GM10266 (cell line): Measurements from ENCODE around the gene TAC4.

ENCODE experiments used
- DNase-seq: peaks from one replicate; pipeline ENCODE4 v3.0.0; 2012; ENCODE audit errors: extremely low spot score
- CTCF ChIP-seq: IDR thresholded peaks from 2 replicates; pipeline ENCODE4 v1.5.1; 2012; ENCODE audit warnings: mild to moderate bottlenecking, low read depth; ENCODE audit not compliant: control insufficient read depth, insufficient read depth; ENCODE audit errors: missing control alignments

Gene TAC4

DNA sequence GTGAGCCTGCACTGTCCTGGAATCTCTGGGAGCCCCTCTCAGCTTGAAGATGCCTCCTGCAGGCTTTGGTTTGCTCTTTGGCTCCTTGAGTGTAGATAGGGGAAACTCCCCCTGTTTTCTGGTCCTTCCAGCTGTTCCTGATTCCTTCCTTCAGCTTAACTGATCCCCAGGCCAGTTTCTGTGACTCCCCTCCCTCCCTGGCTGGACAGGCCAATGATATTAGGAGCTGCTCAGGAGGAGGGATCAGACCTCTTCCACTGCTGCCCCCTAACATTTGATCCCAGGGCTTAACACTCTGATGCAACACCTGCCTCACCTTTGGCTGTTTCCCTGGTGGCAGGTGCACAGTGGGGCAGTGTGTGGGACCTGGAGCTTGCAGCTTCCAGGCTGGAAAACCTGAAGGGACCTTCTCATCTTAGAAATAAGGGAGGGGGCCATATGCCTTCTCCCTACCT lies at the start of gene TAC4:
Gene TAC4 (minus strand): TSS at position 51 of the 455 bp plus-strand sequence. CDS start 52 bp downstream, outside the sequence.
- no peak for DNase-seq
- no peak for TF ChIP-seq CTCF

GRCh38 chr17:49896860-49897259 lies 49.0 kb upstream of the TAC4 start:
- TF ChIP-seq CTCF = no peak

DNA sequence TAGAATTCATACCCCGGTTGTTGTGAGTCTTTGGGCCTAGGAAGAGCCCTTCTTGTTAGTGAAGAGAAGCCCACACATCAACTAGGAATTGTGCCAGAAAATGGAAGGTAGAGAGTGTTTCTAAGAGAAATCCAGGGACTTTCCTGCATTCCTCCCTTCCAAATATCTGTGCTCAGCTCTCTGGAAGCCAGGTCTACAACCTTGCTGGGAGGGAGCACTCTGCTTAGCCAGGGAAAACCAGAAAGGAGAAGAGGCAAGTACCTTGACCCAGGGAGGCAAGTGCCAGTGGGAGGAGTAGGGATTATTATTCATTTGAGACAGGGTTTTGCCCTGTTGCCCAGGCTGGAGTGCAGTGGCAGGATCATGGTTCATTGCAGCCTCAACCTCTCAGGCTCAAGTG lies 48.4 kb upstream of the TAC4 start:
- no peak for DNase-seq
- no peak for TF ChIP-seq CTCF

More at GRCh38 chr17:49896860-49897259, 49.0 kb upstream of the TAC4 start:
- DNase-seq = no peak

DNA sequence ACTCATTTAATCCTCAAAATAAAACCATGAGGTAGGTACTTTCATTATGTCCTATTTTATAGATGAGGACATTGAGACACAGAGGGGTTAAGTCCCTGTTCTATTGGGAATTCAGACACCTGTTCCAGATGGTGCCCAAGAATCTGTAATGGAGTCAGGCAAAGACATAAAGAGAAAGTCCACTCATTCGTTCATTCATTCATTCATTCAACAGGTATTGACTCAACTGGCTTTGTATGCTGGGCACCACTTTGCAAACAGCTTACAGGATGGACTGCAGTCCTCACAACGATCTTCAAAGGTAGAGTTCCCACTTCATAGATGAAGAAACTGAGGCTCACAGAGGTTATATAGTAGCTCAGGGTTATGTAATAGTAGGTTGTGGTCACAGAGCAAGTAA lies 47.9 kb upstream of the TAC4 start:
- DNase-seq = no peak
- TF ChIP-seq CTCF = no peak

DNA sequence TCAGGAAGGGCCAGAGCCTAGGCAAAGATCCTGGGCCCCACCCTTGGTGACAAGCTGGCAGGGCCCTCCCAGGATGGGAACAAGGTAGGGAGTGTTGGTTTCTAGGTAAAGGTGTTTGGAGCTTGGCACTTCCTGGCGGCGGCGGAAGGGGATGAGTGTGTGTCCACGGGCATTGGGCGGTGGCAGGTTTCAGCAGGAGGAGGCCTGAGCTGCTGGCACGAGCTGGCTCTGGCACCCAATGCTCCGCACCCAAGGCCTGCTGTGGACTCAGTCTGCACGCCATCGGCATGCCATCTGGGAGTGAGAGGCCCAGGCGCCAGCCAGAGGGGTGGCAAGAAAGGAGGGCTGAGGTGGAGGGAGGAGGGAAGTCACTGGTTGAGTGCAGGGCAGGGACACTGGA lies 46.9 kb upstream of the TAC4 start:
- no peak for TF ChIP-seq CTCF
- DNase-seq = no peak

DNA sequence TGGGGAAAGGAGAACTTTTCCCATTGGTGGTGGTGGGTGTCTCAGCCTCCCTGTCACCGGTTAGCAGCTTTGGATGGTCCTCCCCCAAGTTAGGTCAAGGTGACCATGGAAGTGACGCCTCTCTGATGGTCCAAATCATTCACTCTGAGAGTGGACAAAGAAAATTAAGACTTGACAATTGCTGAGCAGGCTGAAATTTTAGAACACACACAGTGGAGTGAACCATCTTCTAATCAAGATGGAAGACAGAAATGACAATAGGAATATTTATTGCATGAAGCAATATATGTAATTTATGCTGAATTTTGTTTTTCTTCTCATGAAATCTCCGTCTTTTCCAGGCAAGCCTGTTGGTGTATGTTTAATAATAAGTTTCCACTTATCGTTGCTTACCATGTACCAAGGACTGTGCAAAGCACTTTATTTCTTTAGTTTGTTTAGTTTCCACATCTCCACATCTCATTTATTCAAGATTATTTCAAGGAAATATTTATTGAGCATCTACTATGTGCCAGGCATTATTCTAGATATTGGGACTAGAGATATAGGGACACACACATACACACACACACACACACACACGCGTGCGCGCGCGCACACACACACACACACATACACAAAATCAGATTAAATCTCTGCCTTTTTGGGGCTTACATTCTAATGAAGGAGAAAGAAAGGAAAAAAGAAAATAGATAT lies 44.0 kb upstream of the TAC4 start:
- no peak for TF ChIP-seq CTCF
- no peak for DNase-seq

GRCh38 chr17:49891271-49891670 lies 43.4 kb upstream of the TAC4 start:
- DNase-seq = no peak
- no peak for TF ChIP-seq CTCF
